HG02840 (cell line): Measurements from ENCODE around the gene SEC14L1.
"Not testable (repeated sequence)": the region's sequence is repeated elsewhere in the genome, so short reads cannot be mapped to it uniquely, and the experiment has no call there.

ENCODE experiments used
- ATAC-seq: cut with Tn5 transposase; IDR thresholded peaks from one replicate; pipeline ENCODE4 v1.9.1; 2021; ENCODE audit warnings: mild to moderate bottlenecking, moderate library complexity, moderate number of reproducible peaks; ENCODE audit not compliant: unreplicated experiment, low FRiP score

Gene SEC14L1

GRCh38 chr17:77230436-77230830 is 89.7 kb downstream of the SEC14L1 start:
- no peak for ATAC-seq

- no peak for ATAC-seq
Measured at GRCh38 chr17:77231076-77231871, 90.5 kb downstream of the SEC14L1 start.

- ATAC-seq, result no peak
Measured at GRCh38 chr17:77233127-77233526, 92.4 kb downstream of the SEC14L1 start.

- ATAC-seq, result no peak
Measured at GRCh38 chr17:77233635-77234334, 93.0 kb downstream of the SEC14L1 start.

- ATAC-seq, result no peak
Measured at GRCh38 chr17:77234695-77235094, 93.9 kb downstream of the SEC14L1 start.

GRCh38 chr17:77235370-77235941 is 94.7 kb downstream of the SEC14L1 start:
- ATAC-seq, result no peak

- no peak for ATAC-seq
Measured at GRCh38 chr17:77237232-77238008, 96.7 kb downstream of the SEC14L1 start.

GRCh38 chr17:77240976-77241375 is 100.2 kb downstream of the SEC14L1 start:
- no peak for ATAC-seq

- ATAC-seq, result no peak
Measured at GRCh38 chr17:77242118-77242851, 101.5 kb downstream of the SEC14L1 start.

GRCh38 chr17:77245162-77245926 is 104.6 kb downstream of the SEC14L1 start:
- ATAC-seq, result no peak

GRCh38 chr17:77246110-77247047 is 105.6 kb downstream of the SEC14L1 start:
- ATAC-seq, result peak; percentile 10

GRCh38 chr17:77247048-77247541 is 106.3 kb downstream of the SEC14L1 start:
- ATAC-seq, result peak; percentile 54

- ATAC-seq, result no peak
Measured at GRCh38 chr17:77247609-77248008, 106.8 kb downstream of the SEC14L1 start.

- no peak for ATAC-seq
Measured at GRCh38 chr17:77248216-77249114, 107.7 kb downstream of the SEC14L1 start.

- no peak for ATAC-seq
Measured at GRCh38 chr17:77251622-77252183, 110.9 kb downstream of the SEC14L1 start.

GRCh38 chr17:77252306-77252705 is 111.5 kb downstream of the SEC14L1 start:
- not testable (repeated sequence) for ATAC-seq

- ATAC-seq, result no peak
Measured at GRCh38 chr17:77253611-77254051, 112.9 kb downstream of the SEC14L1 start.
